Cardiac muscle cell (in vitro differentiated cells and primary cell): ENCODE measurements around the gene HEPN1. TPM values are rescaled to one million over a fixed set of nuclear protein-coding genes. Genes with fewer than 3 reads are reported as not detected.

Source experiments
- DNase-seq, 2 donors: peaks; one replicate each; pipeline versions ENCODE4 v3.0.0 to v3.0.0-alpha.2; 2010 to 2017; ENCODE audit warnings: low read depth in 1 of 2, low spot score in 1 of 2
- H3K27ac ChIP-seq: fragments of 200-600 bp; sonication (generic); 2 replicates; pipeline ENCODE4 v1.5.1; 2016
- H3K27me3 ChIP-seq: fragments of 200-600 bp; sonication (generic); 2 replicates; pipeline ENCODE4 v1.6.0; 2016; ENCODE audit warnings: control low read depth
- H3K36me3 ChIP-seq: fragments of 200-600 bp; sonication (generic); 2 replicates; pipeline ENCODE4 v1.5.1; 2016; ENCODE audit warnings: control low read depth
- H3K4me1 ChIP-seq: fragments of 200-600 bp; sonication (generic); 2 replicates; pipeline ENCODE4 v1.8.1; 2017; ENCODE audit warnings: low read depth, mild to moderate bottlenecking, mixed run types
- H3K4me3 ChIP-seq: fragments of 200-600 bp; sonication (generic); 2 replicates; pipeline ENCODE4 v1.5.1; 2016; ENCODE audit warnings: mild to moderate bottlenecking
- H3K9me3 ChIP-seq: fragments of 200-600 bp; sonication (generic); 2 replicates; pipeline ENCODE4 v1.5.1; 2017; ENCODE audit warnings: low read depth, mild to moderate bottlenecking, control low read depth
- polyA plus RNA-seq: library from polyadenylated mRNA; unstranded; fragments of >200 nt; fragmentation: Nextera tagmentation; extraction: Ambion mirVana; gene quantifications from 2 replicates; pipeline ENCODE4 v1.2.1, GENCODE V29; 2016
- total RNA-seq: library from RNA; depleted of rRNA; stranded (reverse); fragments of >200 nt; gene quantifications from 2 replicates; pipeline ENCODE4 v1.2.3, GENCODE V29; 2016
- TF ChIP-seq, protein P1 (sequence below): IDR thresholded peaks from 2 replicates; pipeline ENCODE4 v1.5.1; 2012; ENCODE audit warnings: low read depth, mild to moderate bottlenecking, low read length

Gene HEPN1
- total and polyA plus RNA-seq, 2 experiments from 2014 or later: not detected

DNA sequence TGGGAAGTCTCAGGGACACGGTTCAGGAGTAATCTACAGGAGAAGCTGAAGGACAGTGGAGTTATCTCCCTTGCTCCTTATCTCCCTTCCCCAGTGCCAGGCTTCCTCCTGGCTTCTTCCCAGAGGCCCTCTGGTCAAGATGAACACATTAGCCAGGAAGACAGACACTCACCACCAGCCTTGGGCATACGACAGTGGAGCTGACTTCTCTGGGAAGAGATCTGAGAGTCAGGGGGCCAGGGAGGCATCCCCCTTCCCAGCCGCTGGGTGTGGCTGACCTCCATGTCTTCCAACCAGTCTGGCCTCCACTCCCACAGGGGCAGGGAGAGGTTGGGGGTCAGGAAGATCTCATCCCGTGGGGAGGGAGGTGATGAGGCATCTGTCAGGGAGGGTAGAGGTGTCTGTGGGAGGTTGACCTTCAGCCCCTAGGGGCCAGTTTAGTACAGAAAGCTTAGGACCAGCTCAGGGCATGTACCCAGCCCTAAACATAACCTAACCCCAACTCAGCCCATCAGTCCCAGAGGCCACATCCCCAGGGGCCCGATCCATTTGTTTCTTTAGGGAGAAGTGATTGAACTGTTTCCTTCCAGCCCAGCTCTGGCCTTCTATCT, 34.1 kb upstream of the HEPN1 start:
- H3K27ac ChIP-seq: no peak overlapping the region
- TF ChIP-seq, protein P1, sequence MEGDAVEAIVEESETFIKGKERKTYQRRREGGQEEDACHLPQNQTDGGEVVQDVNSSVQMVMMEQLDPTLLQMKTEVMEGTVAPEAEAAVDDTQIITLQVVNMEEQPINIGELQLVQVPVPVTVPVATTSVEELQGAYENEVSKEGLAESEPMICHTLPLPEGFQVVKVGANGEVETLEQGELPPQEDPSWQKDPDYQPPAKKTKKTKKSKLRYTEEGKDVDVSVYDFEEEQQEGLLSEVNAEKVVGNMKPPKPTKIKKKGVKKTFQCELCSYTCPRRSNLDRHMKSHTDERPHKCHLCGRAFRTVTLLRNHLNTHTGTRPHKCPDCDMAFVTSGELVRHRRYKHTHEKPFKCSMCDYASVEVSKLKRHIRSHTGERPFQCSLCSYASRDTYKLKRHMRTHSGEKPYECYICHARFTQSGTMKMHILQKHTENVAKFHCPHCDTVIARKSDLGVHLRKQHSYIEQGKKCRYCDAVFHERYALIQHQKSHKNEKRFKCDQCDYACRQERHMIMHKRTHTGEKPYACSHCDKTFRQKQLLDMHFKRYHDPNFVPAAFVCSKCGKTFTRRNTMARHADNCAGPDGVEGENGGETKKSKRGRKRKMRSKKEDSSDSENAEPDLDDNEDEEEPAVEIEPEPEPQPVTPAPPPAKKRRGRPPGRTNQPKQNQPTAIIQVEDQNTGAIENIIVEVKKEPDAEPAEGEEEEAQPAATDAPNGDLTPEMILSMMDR: no peak
- no peaks in the 10 kb centered on the region for H3K27me3 ChIP-seq
- no peak for DNase-seq
- no peak overlapping the region for H3K4me3 ChIP-seq
- no peaks in the 10 kb centered on the region for H3K36me3 ChIP-seq
- no peaks in the 10 kb centered on the region for H3K9me3 ChIP-seq
- H3K4me1 ChIP-seq: no peaks in the 10 kb centered on the region

DNA sequence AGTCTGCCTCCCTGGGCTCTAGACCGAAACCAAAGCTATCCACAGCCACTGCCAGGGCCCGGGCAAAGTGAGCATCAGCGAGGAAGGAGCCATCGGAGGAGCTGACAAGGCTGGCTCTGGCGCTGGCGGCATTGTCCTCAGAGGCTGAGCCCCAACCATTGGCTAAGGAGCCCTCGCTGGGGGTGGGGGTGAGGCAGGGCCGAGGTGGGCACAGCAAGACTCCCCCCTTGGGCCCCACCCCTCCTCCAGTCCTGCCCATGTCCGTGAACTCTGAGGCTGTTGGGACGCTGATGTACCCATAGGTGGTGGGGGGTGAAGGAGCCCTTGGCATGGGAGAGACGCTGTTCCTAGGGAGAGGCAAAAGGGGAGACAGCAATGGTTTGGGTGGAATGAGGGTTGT, 32.6 kb upstream of the HEPN1 start:
- no peak for DNase-seq
- TF ChIP-seq, protein P1: no peak
- Histone ChIP-seq H3K4me3 (no peak overlapping the region), H3K9me3 (no peaks in the 10 kb centered on the region), H3K4me1 (no peaks in the 10 kb centered on the region), H3K27ac (no peak overlapping the region), H3K36me3 (no peaks in the 10 kb centered on the region), H3K27me3 (no peaks in the 10 kb centered on the region)

DNA sequence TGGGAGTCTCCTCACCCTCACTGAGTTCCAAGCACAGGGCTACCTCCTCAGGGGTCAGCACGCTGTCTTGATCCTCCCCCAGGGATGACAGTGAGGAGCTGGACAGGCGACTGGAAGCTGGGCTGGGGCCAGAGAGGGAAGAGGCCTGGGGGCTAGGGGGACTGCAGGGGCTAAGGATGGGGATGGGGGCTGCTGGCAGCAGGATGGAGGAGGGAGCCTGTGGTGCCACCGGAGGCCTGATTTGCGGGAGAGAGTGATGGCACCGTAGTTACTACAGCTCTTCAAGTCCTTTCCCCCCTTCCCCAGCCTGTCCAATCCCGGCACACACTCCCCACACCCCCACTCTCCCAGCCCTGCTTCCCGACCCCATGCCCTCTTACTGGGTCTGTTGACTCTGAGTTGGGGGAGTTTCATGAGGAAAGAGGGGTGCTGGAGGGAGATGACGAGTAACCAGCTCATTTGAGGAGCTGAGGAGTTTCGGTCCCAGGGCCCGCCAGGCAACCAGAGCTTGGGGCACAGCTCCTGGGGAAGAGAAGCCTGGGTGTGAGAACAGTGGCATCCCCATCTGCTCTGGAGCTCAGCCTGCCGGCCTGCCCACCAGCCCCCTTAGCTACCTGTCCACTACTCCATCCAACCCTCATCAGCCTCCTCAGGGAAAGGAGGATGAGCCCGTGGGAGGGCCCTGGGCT, 31.9 kb upstream of the HEPN1 start:
- no peaks in the 10 kb centered on the region for H3K4me1 ChIP-seq
- no peaks in the 10 kb centered on the region for H3K9me3 ChIP-seq
- TF ChIP-seq, protein P1: no peak
- no peak overlapping the region for H3K4me3 ChIP-seq
- no peak for DNase-seq
- no peaks in the 10 kb centered on the region for H3K27me3 ChIP-seq
- H3K27ac ChIP-seq: no peak overlapping the region
- no peaks in the 10 kb centered on the region for H3K36me3 ChIP-seq

DNA sequence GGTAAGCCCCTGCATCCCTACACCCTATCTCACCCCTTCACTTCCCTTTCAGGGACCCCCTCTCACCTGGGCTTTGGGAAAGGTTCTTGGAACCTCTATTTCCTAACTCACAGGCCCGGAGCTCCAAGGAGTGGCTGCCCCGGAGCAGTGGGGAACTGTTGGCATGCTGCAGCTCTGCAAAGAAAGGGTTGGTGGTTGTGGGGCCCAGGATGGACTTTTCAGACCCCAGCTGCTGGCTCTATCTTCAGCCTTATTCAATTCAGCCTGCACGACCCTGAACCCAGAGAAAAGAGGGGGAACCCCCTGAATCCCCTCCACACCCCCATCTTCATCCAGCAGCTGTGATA, 31.4 kb upstream of the HEPN1 start:
- no peaks in the 10 kb centered on the region for H3K4me1 ChIP-seq
- no peak for DNase-seq
- H3K36me3 ChIP-seq: no peaks in the 10 kb centered on the region
- H3K27me3 ChIP-seq: no peaks in the 10 kb centered on the region
- no peaks in the 10 kb centered on the region for H3K9me3 ChIP-seq
- H3K4me3 ChIP-seq: no peak overlapping the region
- no peak overlapping the region for H3K27ac ChIP-seq
- TF ChIP-seq, protein P1: no peak

DNA sequence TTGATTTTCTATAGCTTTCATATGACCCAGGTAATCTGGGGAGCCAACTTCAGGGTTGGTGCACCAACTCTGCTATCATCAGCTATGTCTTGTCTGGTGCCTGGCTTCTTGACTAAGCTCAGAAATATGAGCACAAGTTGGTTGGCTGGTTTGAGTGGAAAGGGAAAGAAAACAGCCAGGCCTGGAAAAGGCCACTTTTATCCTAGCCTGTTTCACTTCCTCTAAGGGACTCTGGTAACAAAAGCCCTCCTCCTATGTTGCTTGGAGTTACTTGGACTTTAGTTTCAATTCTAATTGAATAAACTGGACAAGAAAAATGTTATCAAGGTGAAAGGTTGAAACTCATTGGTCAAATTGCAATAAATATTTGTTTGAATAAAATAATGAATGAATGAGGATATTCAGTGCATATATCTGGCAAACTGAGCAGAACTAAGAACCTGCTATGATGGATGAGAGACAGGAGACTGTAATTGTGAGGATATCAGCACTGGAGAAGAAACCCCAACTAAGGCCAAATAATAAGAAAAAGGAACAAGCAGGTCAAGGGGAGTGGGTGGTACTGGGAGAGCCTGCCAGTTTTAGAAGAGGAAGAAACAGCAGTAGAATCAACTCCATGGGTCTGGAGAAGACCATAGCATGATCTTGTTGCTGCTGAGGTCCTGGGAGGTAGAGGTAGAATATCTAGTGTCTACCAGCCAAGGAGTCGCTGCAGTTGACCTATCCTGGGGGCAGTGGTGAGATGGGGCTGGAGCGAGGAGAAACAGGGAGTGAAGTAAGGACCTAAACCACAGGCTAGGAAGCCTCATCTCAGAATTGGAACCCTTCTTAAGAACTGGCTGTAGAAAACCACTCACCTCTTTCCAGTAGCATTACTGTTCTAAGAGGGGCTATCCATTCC, 29.6 kb upstream of the HEPN1 start:
- peaks cover 4% of the 10 kb centered on the region for H3K27me3 ChIP-seq

More for the DNA sequence above, 29.6 kb upstream of the HEPN1 start:
- no peak overlapping the region for H3K4me3 ChIP-seq
- no peak for DNase-seq
- no peak overlapping the region for H3K27ac ChIP-seq
- H3K9me3 ChIP-seq: no peaks in the 10 kb centered on the region
- no peaks in the 10 kb centered on the region for H3K4me1 ChIP-seq
- no peaks in the 10 kb centered on the region for H3K36me3 ChIP-seq
- TF ChIP-seq, protein P1: no peak
